GM12878 (cell line): ENCODE results near the gene RUSC1. TPM values are rescaled to one million over a fixed set of nuclear protein-coding genes. Genes with fewer than 3 reads are reported as not detected.

Source experiments
- ATAC-seq: fragments of 200-7000 bp; cut with Tn5 transposase; 3 replicates; pipeline ENCODE4 v1.9.1; 2020; ENCODE audit warnings: mild to moderate bottlenecking, moderate library complexity
- BruUV-seq: library from RNA; stranded (reverse); fragments of 400-500 nt; replicated peaks from 2 replicates; lab custom pipeline; 2021; lab: Mats Ljungman, UMichigan
- CTCF ChIA-PET: fragments of 300-600 bp; sonication (Branson Sonifier 250); formaldehyde crosslinking; extraction: SDS; loops from one replicate; lab custom pipeline; 2021; ENCODE audit warnings: inconsistent platforms; lab: Yijun Ruan, JAX
- POLR2A ChIA-PET: fragments of 350-600 bp; formaldehyde crosslinking; extraction: SDS; loops from one replicate; lab custom pipeline; 2021; ENCODE audit warnings: inconsistent platforms; lab: Charles Lee
- RAD21 ChIA-PET: fragments of 300-600 bp; sonication (Branson Sonifier 250); formaldehyde crosslinking; loops from one replicate; lab custom pipeline; 2023; ENCODE audit warnings: antibody characterized with exemption; ENCODE audit not compliant: unreplicated experiment; lab: Charles Lee
- SMC1A ChIA-PET: fragments of 300-600 bp; sonication (Branson Sonifier 250); formaldehyde crosslinking; loops from one replicate; lab custom pipeline; 2023; ENCODE audit not compliant: unreplicated experiment, uncharacterized antibody; lab: Charles Lee
- DNase-seq: peaks from one replicate; pipeline ENCODE4 v3.0.0-alpha.2; 2011; ENCODE audit warnings: low read depth, low spot score
- FAIRE-seq: peaks from 3 replicates; lab custom pipeline; 2011; peaks lifted over from hg19 to GRCh38; lab: Jason Lieb, UNC
- H2AFZ ChIP-seq: 2 replicates; pipeline ENCODE4 v1.6.0; 2011; ENCODE audit warnings: low read depth, low read length, control low read depth; ENCODE audit not compliant: control insufficient read depth
- H3K27ac ChIP-seq: 2 replicates; pipeline ENCODE4 v1.5.1; 2011; ENCODE audit warnings: control low read depth; ENCODE audit not compliant: control insufficient read depth, insufficient read depth
- H3K27me3 ChIP-seq, 2 experiments: replicated peaks in 1 of 2; 2 replicates each; pipeline versions ENCODE4 v1.6.0 to v1.6.1; 2011; ENCODE audit warnings: low read length in 1 of 2; ENCODE audit not compliant: control insufficient read depth in 2 of 2, insufficient read depth in 2 of 2
- H3K36me3 ChIP-seq, 2 experiments: 2 replicates each; pipeline ENCODE4 v1.5.1; 2011; ENCODE audit warnings: low read length in 1 of 2; ENCODE audit not compliant: control insufficient read depth in 2 of 2, insufficient read depth in 2 of 2
- H3K4me1 ChIP-seq: 2 replicates; pipeline ENCODE4 v1.6.1; 2011; ENCODE audit warnings: mild to moderate bottlenecking, low read length, moderate library complexity, mixed read lengths; ENCODE audit not compliant: control insufficient read depth, insufficient read depth
- H3K4me2 ChIP-seq: 2 replicates; pipeline ENCODE4 v1.6.0; 2011; ENCODE audit warnings: control low read depth; ENCODE audit not compliant: control insufficient read depth, insufficient read depth
- H3K4me3 ChIP-seq: fragments of 200-600 bp; sonication (generic); 2 replicates; pipeline ENCODE4 v1.5.1; 2016
- H3K79me2 ChIP-seq: 2 replicates; pipeline ENCODE4 v1.6.0; 2011; ENCODE audit warnings: low read length; ENCODE audit not compliant: control insufficient read depth, insufficient read depth
- H3K9ac ChIP-seq: 2 replicates; pipeline ENCODE4 v1.8.0; 2011; ENCODE audit warnings: low read length, control low read depth, mixed read lengths; ENCODE audit not compliant: control insufficient read depth, insufficient read depth
- H3K9me3 ChIP-seq: replicated peaks from 3 replicates; pipeline ENCODE4 v1.5.1; 2011; ENCODE audit warnings: mild to moderate bottlenecking, low read length; ENCODE audit not compliant: control insufficient read depth, insufficient read depth
- H4K20me1 ChIP-seq: 2 replicates; pipeline ENCODE4 v1.6.0; 2011; ENCODE audit not compliant: control insufficient read depth, insufficient read depth
- CTCF ChIP-seq, 3 experiments: IDR thresholded peaks in 2 of 3; conservative IDR thresholded peaks in 1 of 3; 2 replicates each; pipeline ENCODE4 v1.5.1; 2011; ENCODE audit warnings: low read depth in 3 of 3, low read length in 3 of 3, mild to moderate bottlenecking in 3 of 3, control low read depth in 2 of 3, moderate library complexity in 2 of 3, inconsistent platforms in 1 of 3, mixed read lengths in 1 of 3; ENCODE audit not compliant: control insufficient read depth in 2 of 3, insufficient read depth in 1 of 3; ENCODE audit errors: extremely low read depth in 1 of 3
- E2F8 ChIP-seq: fragments of 450-650 bp; IDR thresholded peaks from 2 replicates; pipeline ENCODE4 v1.6.1; 2018; ENCODE audit warnings: mild to moderate bottlenecking, low read depth, moderate library complexity; ENCODE audit not compliant: partially characterized antibody
- EP300 ChIP-seq, 2 experiments: fragments of 150-350 bp in 1 of 2; IDR thresholded peaks; 2 replicates each; pipeline ENCODE4 v1.6.1; 2011 to 2012; ENCODE audit warnings: low read depth in 2 of 2, low read length in 2 of 2, borderline replicate concordance in 1 of 2, improper control_type of control experiment in 1 of 2, inconsistent platforms in 1 of 2; ENCODE audit not compliant: control insufficient read depth in 1 of 2
- FOXM1 ChIP-seq: IDR thresholded peaks from 2 replicates; pipeline ENCODE4 v1.6.1; 2012; ENCODE audit warnings: low read depth, mild to moderate bottlenecking, inconsistent platforms, low read length, moderate library complexity
- MEF2B ChIP-seq: fragments of 450-650 bp; IDR thresholded peaks from 2 replicates; pipeline ENCODE4 v1.6.1; 2018; ENCODE audit warnings: mild to moderate bottlenecking, moderate library complexity; ENCODE audit not compliant: partially characterized antibody, poor library complexity, severe bottlenecking
- MYC ChIP-seq: IDR thresholded peaks from 2 replicates; pipeline ENCODE4 v1.6.1; 2011; ENCODE audit warnings: mild to moderate bottlenecking, low read length, moderate library complexity, inconsistent platforms; ENCODE audit not compliant: insufficient read depth, insufficient replicate concordance, insufficient read length, severe bottlenecking
- NR2F1 ChIP-seq: fragments of 450-650 bp; conservative IDR thresholded peaks from 2 replicates; pipeline ENCODE4 v1.6.1; 2017; ENCODE audit warnings: mild to moderate bottlenecking
- POLR2A ChIP-seq: IDR thresholded peaks from 2 replicates; pipeline ENCODE4 v1.6.1; 2011; ENCODE audit warnings: low read depth, mild to moderate bottlenecking, low read length
- RAD51 ChIP-seq: fragments of 450-650 bp; IDR thresholded peaks from 2 replicates; pipeline ENCODE4 v1.6.1; 2016; ENCODE audit warnings: moderate library complexity, mild to moderate bottlenecking, inconsistent platforms
- YY1 ChIP-seq: IDR thresholded peaks from 2 replicates; pipeline ENCODE4 v1.6.1; 2011; ENCODE audit warnings: low read depth, mild to moderate bottlenecking, low read length
- ZBED1 ChIP-seq: IDR thresholded peaks from 2 replicates; pipeline ENCODE4 v1.6.1; 2016; ENCODE audit warnings: borderline replicate concordance
- ZNF592 ChIP-seq: fragments of 450-650 bp; IDR thresholded peaks from 2 replicates; pipeline ENCODE4 v1.6.1; 2017; ENCODE audit warnings: mild to moderate bottlenecking, moderate library complexity
- WGBS: methylation state at CpG from one replicate; pipeline ENCODE4 v1.1.6; 2016; ENCODE audit warnings: low lambda C conversion rate; ENCODE audit not compliant: insufficient replicate concordance, insufficient coverage; ENCODE audit errors: missing lambda C conversion rate; 5-methylcytosine and 5-hydroxymethylcytosine counted together
- in situ Hi-C: fragments of 300-500 bp; cut with MboI; formaldehyde crosslinking; loops from 9 replicates; pipeline ENCODE4 v1.14.3; 2018; ENCODE audit warnings: mixed read lengths
- intact Hi-C: fragments of 100-400 bp; cut with micrococcal nuclease; formaldehyde crosslinking; loops from one replicate; pipeline ENCODE4 v1.14.2; 2022; ENCODE audit not compliant: unreplicated experiment
- polyA plus RNA-seq, 11 experiments: library from polyadenylated mRNA; depleted of rRNA in 4 of 11; unstranded in 6 of 11; stranded (reverse) in 5 of 11; fragments of >200 nt; fragmentation: Nextera tagmentation in 4 of 11; fragmentation: Illumina TruSeq in 1 of 11; extraction: Ambion mirVana in 4 of 11; extraction: Trizol in 1 of 11; gene quantifications; 1 replicate in 1 of 11; 2 replicates in 10 of 11; pipeline versions ENCODE4 v1.2.1 to v1.2.3, GENCODE V29; 2011 to 2016; ENCODE audit warnings: inconsistent platforms in 2 of 11, missing spikeins in 2 of 11, low read depth in 1 of 11
- total RNA-seq, 4 experiments: library from RNA; depleted of rRNA in 3 of 4; stranded (reverse); fragments of >200 nt in 3 of 4; fragmentation: Illumina TruSeq in 1 of 4; extraction: Trizol in 1 of 4; gene quantifications; 2 replicates each; pipeline versions ENCODE4 v1.2.1 to v1.2.3, GENCODE V29; 2013 to 2021

RUSC1 gene
- total and polyA plus RNA-seq, 10 of the 15 experiments (the other 5 are each of a cell fraction or from before 2014, with no cell fraction given) = 1.1 to 23.7 (median 12.3) TPM

- CTCF ChIA-PET = interaction anchor here (1.8 to 4.5 kb wide), 2 partner anchors 13 to 58 kb away, joined by 11 to 30 read pairs; no protein-coding TSS in a partner anchor
- Histone ChIP-seq H2AFZ (peak overlapping the region; percentile 57), H4K20me1 (no peaks in the 10 kb centered on the region), H3K27me3 (no peaks in the 10 kb centered on the region), H3K4me2 (peak overlapping the region; percentile 94), H3K9me3 (no peaks in the 10 kb centered on the region), H3K27ac (peak overlapping the region; percentile 99), H3K9ac (peak overlapping the region; percentile 100), H3K36me3 (peaks cover 0 to 27% of the 10 kb centered on the region in 2 experiments), H3K4me1 (peaks cover 14% of the 10 kb centered on the region), H3K4me3 (peak overlapping the region; percentile 96), H3K79me2 (peaks cover 46% of the 10 kb centered on the region)
- BruUV-seq = no TSS peak
- intact Hi-C loops (loop anchor here (2.0 kb wide), 1 partner anchor 37 kb away; the partner anchor contains the start of gene CLK2), in situ Hi-C loops (no loop called here)
- DNase-seq (no peak), FAIRE-seq (no peak), ATAC-seq (peak; percentile 12)
- SMC1A ChIA-PET = no interaction called here
- WGBS = 2% methylated on average over 11 of the region's 11 CpGs
- POLR2A ChIA-PET = interaction anchor here (0.6 to 1.0 kb wide), 2 partner anchors 18 to 59 kb away, joined by 3 read pairs; no protein-coding TSS in a partner anchor
- RAD21 ChIA-PET = interaction anchor here (2.5 kb wide), 1 partner anchor 36 kb away, joined by 12 read pairs; the partner anchor contains the start of gene CLK2
- TF ChIP-seq ZNF592 (no peak), POLR2A (peak; percentile 60; the same call in 1 of the 2 replicates), EP300 (IDR thresholded peaks at IDR 0.05; ENCODE audit: borderline replicate concordance in 1 of 2, control insufficient read depth in 1 of 2, low read depth in 2 of 2, low read length in 2 of 2) (no peak), MYC (no peak), NR2F1 (no peak), YY1 (peak; percentile 82), E2F8 (no peak), ZBED1 (0 out of 2 replicates have a peak, but pooled peaks have one; percentile 29), FOXM1 (no peak), RAD51 (no peak), MEF2B (no peak), CTCF (IDR thresholded peaks at IDR 0.05 in 2 of 3, conservative IDR thresholded peaks at IDR 0.05 in 1 of 3; ENCODE audit: control insufficient read depth in 2 of 3, extremely low read depth in 1 of 3, insufficient read depth in 1 of 3, low read depth in 3 of 3, low read length in 3 of 3) (peak in 1 of 3 experiments; percentile 7; a peak in 1 of 6 replicates)
These were observed 11.2 kb upstream of the RUSC1 start for GRCh38 chr1:155309423-155310021.
